ENCODE measurements around the gene MID1.

- no peak for TF ChIP-seq CTCF (IDR thresholded peaks at IDR 0.05)
- no peak for TF ChIP-seq MAFK (IDR thresholded peaks at IDR 0.05; ENCODE audit: partially characterized antibody)
- no peak for TF ChIP-seq POLR2A (IDR thresholded peaks at IDR 0.05; ENCODE audit: low read length)
- TF ChIP-seq EP300 (IDR thresholded peaks at IDR 0.05), result no peak
- no peak for TF ChIP-seq ZSCAN20 (CRISPR knock-in tag; IDR thresholded peaks at IDR 0.05)
- no peak for TF ChIP-seq NPAS2 (CRISPR knock-in tag; IDR thresholded peaks at IDR 0.05; ENCODE audit: borderline replicate concordance)
- TF ChIP-seq POLR2AphosphoS2 (conservative IDR thresholded peaks at IDR 0.05; ENCODE audit: low read length), result no peak
- no peak for TF ChIP-seq TP53 (CRISPR knock-in tag; IDR thresholded peaks at IDR 0.05)
- TF ChIP-seq USF2 (IDR thresholded peaks at IDR 0.05), result no peak
- TF ChIP-seq CEBPB (IDR thresholded peaks at IDR 0.05), result no peak
- no peak for TF ChIP-seq FOSB (CRISPR knock-in tag; IDR thresholded peaks at IDR 0.05)
- TF ChIP-seq ZFP36 (IDR thresholded peaks at IDR 0.05; ENCODE audit: borderline replicate concordance, partially characterized antibody), result no peak
- no peak for TF ChIP-seq RAD21 (conservative IDR thresholded peaks at IDR 0.05 in 1 of 2, IDR thresholded peaks at IDR 0.05 in 1 of 2)
- TF ChIP-seq REST (IDR thresholded peaks at IDR 0.05), result no peak
These were observed 103.5 kb downstream of the MID1 start for GRCh38 chrX:10516781-10517322.
